Vagina (tissue), 2 donors: ENCODE measurements around the gene FRMD4A. TPM values are rescaled to one million over a fixed set of nuclear protein-coding genes. Genes with fewer than 3 reads are reported as not detected.

Source experiments
- DNase-seq, 2 donors: peaks; one replicate each; pipeline ENCODE4 v3.0.0-alpha.2; 2017; ENCODE audit errors: extremely low spot score in 2 of 2
- H3K27ac ChIP-seq: fragments of 200-600 bp; sonication (generic); one replicate; pipeline ENCODE4 v1.5.1; 2019
- H3K27me3 ChIP-seq: fragments of 200-600 bp; sonication (generic); one replicate; pipeline ENCODE4 v1.5.1; 2019
- H3K36me3 ChIP-seq, 2 donors: fragments of 200-600 bp; sonication (generic); one replicate each; pipeline ENCODE4 v1.5.1; 2017 to 2019
- H3K4me1 ChIP-seq: fragments of 200-600 bp; sonication (generic); one replicate; pipeline ENCODE4 v1.5.1; 2019
- H3K4me3 ChIP-seq, 2 donors: fragments of 200-600 bp; sonication (generic); 1 replicate in 1 of 2; 2 replicates in 1 of 2; pipeline ENCODE4 v1.5.1; 2016 to 2019
- H3K9me3 ChIP-seq: fragments of 200-600 bp; sonication (generic); one replicate; pipeline ENCODE4 v1.5.1; 2019
- POLR2A ChIP-seq, 2 donors: fragments of 450-650 bp; IDR thresholded peaks; one replicate each; pipeline ENCODE4 v1.6.1; 2017; ENCODE audit warnings: antibody characterized with exemption in 2 of 2, mild to moderate bottlenecking in 2 of 2, moderate library complexity in 2 of 2
- POLR2AphosphoS5 ChIP-seq, 2 donors: sonication (generic); formaldehyde crosslinking; IDR thresholded peaks; one replicate each; pipeline ENCODE4 v1.9.0; 2017; ENCODE audit warnings: antibody characterized with exemption in 2 of 2, mild to moderate bottlenecking in 2 of 2, low read depth in 1 of 2; ENCODE audit not compliant: insufficient read depth in 1 of 2
- intact Hi-C: fragments of 100-400 bp; cut with DNase I; formaldehyde crosslinking; loops from one replicate; pipeline ENCODE4 v1.15.1; 2023
- total RNA-seq: library from RNA; depleted of rRNA; stranded (reverse); fragments of >200 nt; gene quantifications from one replicate; pipeline ENCODE4 v1.2.3, GENCODE V29; 2016
- TF ChIP-seq, protein P1 (sequence below), 3 experiments: fragments of 450-650 bp in 2 of 3; fragments of 200-600 bp in 1 of 3; sonication (generic) in 1 of 3; IDR thresholded peaks; one replicate each; pipeline ENCODE4 v1.5.1; 2017 to 2019; ENCODE audit warnings: antibody characterized with exemption in 3 of 3, mild to moderate bottlenecking in 2 of 3, moderate library complexity in 2 of 3

The FRMD4A gene
- total RNA-seq, 1 donor from 2014 or later = 24.8 TPM

DNA sequence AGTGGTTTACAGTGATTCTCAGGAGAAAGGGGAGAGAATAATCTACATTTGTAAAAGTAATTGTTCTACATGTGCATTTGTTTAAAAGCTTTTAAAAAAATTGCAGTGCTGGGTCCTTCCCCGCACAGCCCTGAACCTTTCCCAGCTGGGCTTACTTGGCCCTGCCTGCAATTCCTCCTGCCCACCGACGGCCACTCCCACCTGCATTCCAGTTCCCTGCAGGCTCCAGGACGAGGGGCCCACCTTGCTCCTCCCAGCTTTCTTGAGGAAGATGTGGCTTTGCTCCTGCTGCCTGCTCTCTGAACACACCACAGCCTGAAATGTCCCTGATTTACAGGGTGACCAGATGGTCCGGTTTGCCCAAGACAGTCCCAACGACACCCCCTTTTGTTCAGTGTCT is 521.3 kb downstream of the FRMD4A start:
- no peak overlapping the region for H3K27ac ChIP-seq
- no peaks in the 10 kb centered on the region for H3K36me3 ChIP-seq
- DNase-seq = no peak
- TF ChIP-seq, protein P1, sequence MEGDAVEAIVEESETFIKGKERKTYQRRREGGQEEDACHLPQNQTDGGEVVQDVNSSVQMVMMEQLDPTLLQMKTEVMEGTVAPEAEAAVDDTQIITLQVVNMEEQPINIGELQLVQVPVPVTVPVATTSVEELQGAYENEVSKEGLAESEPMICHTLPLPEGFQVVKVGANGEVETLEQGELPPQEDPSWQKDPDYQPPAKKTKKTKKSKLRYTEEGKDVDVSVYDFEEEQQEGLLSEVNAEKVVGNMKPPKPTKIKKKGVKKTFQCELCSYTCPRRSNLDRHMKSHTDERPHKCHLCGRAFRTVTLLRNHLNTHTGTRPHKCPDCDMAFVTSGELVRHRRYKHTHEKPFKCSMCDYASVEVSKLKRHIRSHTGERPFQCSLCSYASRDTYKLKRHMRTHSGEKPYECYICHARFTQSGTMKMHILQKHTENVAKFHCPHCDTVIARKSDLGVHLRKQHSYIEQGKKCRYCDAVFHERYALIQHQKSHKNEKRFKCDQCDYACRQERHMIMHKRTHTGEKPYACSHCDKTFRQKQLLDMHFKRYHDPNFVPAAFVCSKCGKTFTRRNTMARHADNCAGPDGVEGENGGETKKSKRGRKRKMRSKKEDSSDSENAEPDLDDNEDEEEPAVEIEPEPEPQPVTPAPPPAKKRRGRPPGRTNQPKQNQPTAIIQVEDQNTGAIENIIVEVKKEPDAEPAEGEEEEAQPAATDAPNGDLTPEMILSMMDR (IDR thresholded peaks at IDR 0.05) = no peak
- TF ChIP-seq POLR2AphosphoS5 (IDR thresholded peaks at IDR 0.05; ENCODE audit: insufficient read depth in 1 of 2, low read depth in 1 of 2) = no peak
- TF ChIP-seq POLR2A (IDR thresholded peaks at IDR 0.05) = no peak
- H3K4me1 ChIP-seq = no peaks in the 10 kb centered on the region
- intact Hi-C loops = no loop called here
- H3K27me3 ChIP-seq = no peaks in the 10 kb centered on the region
- H3K9me3 ChIP-seq = no peaks in the 10 kb centered on the region
- no peak overlapping the region for H3K4me3 ChIP-seq

DNA sequence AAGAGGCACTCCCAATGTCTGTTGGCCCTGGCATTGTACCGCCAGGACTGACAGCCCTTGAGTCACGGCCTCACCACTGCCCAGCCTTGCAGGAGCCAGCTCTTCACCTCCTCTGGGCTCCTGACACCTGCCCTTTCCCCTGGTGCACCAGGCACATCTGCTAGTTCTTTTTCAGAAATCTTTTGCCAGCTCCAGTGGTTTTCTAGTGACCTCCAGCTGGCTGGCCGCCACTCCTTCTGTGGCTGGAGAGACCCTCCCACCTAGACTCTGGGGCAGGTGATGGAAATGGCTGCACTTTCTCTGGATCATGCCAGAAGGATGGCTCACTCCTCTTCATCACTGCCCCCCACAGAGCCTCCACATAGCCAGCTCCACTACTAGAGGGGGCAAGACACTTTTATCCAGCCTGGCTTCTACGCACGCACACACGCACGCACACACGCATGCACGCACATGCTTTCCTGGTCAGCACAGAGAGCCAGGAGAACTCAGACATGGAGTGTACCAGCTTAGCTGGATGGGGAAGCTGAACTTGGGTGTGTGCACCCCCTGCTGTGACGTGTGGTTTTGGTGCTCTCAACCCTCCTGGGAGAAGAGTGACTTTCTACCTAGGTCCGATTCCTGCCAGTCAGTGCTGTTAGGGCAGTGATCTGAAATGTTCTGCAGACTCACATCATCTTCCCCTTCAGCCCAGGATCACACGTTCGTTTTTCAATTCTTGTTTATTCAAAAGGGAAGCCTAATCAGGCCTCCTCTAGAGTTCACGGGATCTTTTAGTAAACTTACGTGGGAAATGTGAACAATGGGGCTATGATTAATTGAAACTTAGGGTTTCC is 522.0 kb downstream of the FRMD4A start:
- TF ChIP-seq, protein P1 (IDR thresholded peaks at IDR 0.05) = no peak
- TF ChIP-seq POLR2A (IDR thresholded peaks at IDR 0.05) (no peak), POLR2AphosphoS5 (IDR thresholded peaks at IDR 0.05; ENCODE audit: insufficient read depth in 1 of 2, low read depth in 1 of 2) (no peak)
- Histone ChIP-seq H3K4me3 (no peak overlapping the region), H3K27ac (no peak overlapping the region), H3K4me1 (no peaks in the 10 kb centered on the region), H3K27me3 (no peaks in the 10 kb centered on the region), H3K36me3 (no peaks in the 10 kb centered on the region), H3K9me3 (no peaks in the 10 kb centered on the region)
- intact Hi-C loops = no loop called here
- no peak for DNase-seq

DNA sequence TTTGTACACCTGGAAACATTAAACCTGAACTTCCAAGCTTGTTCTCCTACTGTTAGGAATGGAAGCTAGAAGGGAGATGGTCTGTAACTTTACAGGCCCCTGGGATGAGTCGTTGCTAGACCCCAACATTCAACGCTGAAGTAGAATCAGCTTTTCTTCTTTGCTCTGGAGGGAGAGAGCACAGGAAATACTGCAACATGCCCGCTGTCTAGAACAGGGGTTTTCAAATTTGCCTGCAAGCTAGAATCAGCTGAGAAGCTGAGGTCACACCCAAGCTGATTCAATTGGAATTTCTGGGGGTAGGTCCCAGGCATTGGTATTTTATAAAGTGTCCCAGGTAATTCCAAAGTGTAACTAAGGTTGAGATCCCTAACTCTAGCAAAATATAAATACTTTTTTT is 524.3 kb downstream of the FRMD4A start:
- Histone ChIP-seq H3K27me3 (no peaks in the 10 kb centered on the region), H3K4me3 (no peak overlapping the region), H3K36me3 (no peaks in the 10 kb centered on the region), H3K27ac (no peak overlapping the region), H3K9me3 (no peaks in the 10 kb centered on the region), H3K4me1 (no peaks in the 10 kb centered on the region)
- no peak for DNase-seq
- TF ChIP-seq POLR2AphosphoS5 (IDR thresholded peaks at IDR 0.05; ENCODE audit: insufficient read depth in 1 of 2, low read depth in 1 of 2) (no peak), POLR2A (IDR thresholded peaks at IDR 0.05) (no peak)
- TF ChIP-seq, protein P1 (IDR thresholded peaks at IDR 0.05) = no peak
- intact Hi-C loops = no loop called here

DNA sequence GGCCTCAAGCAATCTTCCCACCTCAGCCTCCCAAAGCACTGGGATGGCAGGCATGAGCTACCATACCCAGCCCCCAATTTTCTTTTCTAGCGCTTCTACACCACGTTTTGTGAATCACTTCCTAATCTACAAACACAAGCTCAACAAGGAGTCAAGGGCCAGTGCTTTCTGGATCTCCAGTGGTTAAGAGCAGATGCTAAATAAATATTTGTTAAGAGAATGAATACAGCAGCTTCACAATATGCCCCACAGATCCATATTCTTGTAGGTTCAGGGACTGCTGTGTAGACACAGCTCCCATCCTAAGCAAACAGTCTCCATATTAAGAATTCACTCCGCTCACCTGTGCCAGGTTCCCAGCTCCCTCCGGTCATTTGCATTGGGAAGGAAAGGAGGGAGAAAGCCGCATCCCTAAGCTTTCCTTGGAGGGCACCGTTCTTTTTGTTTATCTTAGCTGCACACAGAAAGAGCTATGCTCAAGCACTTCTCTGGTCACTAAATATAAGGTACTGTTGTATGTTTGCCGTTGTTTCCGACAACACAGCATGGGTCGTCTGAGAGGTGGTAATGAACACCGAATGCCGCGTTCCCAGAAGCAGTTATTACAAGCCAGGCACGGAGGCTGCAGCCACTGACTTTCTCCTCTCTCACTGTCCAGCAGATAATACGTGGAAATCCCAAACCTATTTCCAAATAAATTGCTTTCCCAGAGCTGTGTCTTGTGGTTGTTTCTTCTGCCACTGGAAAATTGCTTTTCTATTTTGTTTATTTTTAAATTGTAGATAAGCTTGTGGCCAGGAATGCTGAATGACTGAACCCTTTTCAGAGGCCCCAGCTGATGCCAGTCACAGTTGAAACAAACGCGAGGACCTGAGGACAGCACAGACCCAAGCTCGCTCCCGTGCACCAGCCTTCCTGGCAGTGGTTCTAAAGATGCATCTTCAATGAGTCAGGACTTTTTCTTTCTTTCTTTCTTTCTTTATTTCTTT is 526.9 kb downstream of the FRMD4A start:
- intact Hi-C loops = no loop called here
- TF ChIP-seq POLR2A (IDR thresholded peaks at IDR 0.05) = no peak
- no peak for TF ChIP-seq POLR2AphosphoS5 (IDR thresholded peaks at IDR 0.05; ENCODE audit: insufficient read depth in 1 of 2, low read depth in 1 of 2)
- TF ChIP-seq, protein P1 (IDR thresholded peaks at IDR 0.05) = no peak
- H3K4me3 ChIP-seq = no peak overlapping the region

More for the DNA sequence above, 526.9 kb downstream of the FRMD4A start:
- no peaks in the 10 kb centered on the region for H3K4me1 ChIP-seq
- H3K9me3 ChIP-seq = no peaks in the 10 kb centered on the region
- no peak for DNase-seq
- H3K36me3 ChIP-seq = no peaks in the 10 kb centered on the region
- H3K27me3 ChIP-seq = no peaks in the 10 kb centered on the region
- no peak overlapping the region for H3K27ac ChIP-seq
